22Rv1 (cell line): ENCODE measurements around the gene IL17RB.

ENCODE experiments used
- ZFX ChIP-seq: fragments of 450-650 bp; IDR thresholded peaks from 2 replicates; pipeline ENCODE4 v1.6.1; 2017; ENCODE audit warnings: antibody characterized with exemption, borderline replicate concordance
- TF ChIP-seq, protein P1 (sequence below): fragments of 450-650 bp; IDR thresholded peaks from 2 replicates; pipeline ENCODE4 v1.5.1; 2017; ENCODE audit warnings: mild to moderate bottlenecking

DNA sequence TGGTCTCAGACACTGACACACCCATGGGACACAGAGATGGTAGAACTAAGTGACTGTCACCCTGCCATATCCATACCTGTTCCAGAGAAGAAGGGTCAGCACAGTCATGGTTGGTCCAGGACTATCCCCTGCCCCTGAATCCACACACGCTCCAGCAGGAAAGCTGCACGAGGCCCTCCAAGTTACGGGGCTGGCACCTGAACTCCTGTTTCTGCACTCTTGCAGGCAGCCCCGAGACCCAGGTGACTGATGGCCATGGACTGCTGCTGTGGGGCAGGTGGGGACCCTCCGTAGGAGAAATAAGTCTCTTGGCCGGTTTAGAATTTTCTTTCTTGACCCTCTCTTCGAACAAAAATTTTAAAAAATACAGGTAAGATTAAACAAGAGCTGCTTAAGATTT lies 30.7 kb upstream of the IL17RB start:
- TF ChIP-seq, protein P1, sequence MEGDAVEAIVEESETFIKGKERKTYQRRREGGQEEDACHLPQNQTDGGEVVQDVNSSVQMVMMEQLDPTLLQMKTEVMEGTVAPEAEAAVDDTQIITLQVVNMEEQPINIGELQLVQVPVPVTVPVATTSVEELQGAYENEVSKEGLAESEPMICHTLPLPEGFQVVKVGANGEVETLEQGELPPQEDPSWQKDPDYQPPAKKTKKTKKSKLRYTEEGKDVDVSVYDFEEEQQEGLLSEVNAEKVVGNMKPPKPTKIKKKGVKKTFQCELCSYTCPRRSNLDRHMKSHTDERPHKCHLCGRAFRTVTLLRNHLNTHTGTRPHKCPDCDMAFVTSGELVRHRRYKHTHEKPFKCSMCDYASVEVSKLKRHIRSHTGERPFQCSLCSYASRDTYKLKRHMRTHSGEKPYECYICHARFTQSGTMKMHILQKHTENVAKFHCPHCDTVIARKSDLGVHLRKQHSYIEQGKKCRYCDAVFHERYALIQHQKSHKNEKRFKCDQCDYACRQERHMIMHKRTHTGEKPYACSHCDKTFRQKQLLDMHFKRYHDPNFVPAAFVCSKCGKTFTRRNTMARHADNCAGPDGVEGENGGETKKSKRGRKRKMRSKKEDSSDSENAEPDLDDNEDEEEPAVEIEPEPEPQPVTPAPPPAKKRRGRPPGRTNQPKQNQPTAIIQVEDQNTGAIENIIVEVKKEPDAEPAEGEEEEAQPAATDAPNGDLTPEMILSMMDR, result no peak
- TF ChIP-seq ZFX, result no peak
